ENCODE results near the gene LONRF3. TPM values are rescaled to one million over a fixed set of nuclear protein-coding genes. Genes with fewer than 3 reads are reported as not detected.

Gene LONRF3
- polyA plus RNA-seq, 1 donor (not counting 4 experiments of a cell fraction or from before 2014, with no cell fraction given): not detected

DNA sequence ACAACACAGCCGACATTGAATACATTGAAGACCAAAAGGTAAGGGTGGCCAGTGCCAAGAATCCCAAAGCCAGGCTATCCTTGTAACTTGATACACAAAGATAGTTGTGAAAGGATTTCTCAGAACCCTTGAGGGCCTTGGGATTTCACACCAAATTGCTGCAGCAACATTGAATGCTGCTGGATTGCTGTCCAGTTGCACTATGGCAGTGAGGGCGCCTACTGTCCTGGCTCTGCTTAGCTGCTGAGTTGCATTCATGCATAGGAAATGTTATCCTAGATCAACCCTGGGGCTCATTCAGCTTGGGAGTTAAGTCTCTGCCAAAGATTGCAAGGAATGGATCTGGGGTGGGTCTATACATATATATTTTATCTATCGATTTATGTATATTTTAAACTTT, 38.7 kb downstream of the LONRF3 start:
- H3K9ac ChIP-seq (ENCODE audit: control insufficient read depth, extremely low read depth, insufficient read depth, low read length): no peak overlapping the region
- H3K4me2 ChIP-seq (ENCODE audit: control insufficient read depth, extremely low read depth, insufficient read depth, low read depth, low read length): no peak overlapping the region
- H3K4me3 ChIP-seq (ENCODE audit: control insufficient read depth in 2 of 3, extremely low read depth in 1 of 3, insufficient read depth in 2 of 3, low read depth in 1 of 3, low read length in 3 of 3): no peak overlapping the region
- H3K79me2 ChIP-seq (ENCODE audit: control insufficient read depth, insufficient read depth, low read length): no peaks in the 10 kb centered on the region
- no peaks in the 10 kb centered on the region for H3K36me3 ChIP-seq (ENCODE audit: control insufficient read depth in 2 of 2, extremely low read depth in 1 of 2, insufficient read depth in 2 of 2, low read length in 2 of 2)
- H3K4me1 ChIP-seq (ENCODE audit: control insufficient read depth, extremely low read depth, insufficient read depth, low read length): peaks cover 9% of the 10 kb centered on the region
- DNase-seq (ENCODE audit: low read depth, low spot score) (no peak), FAIRE-seq (no peak)
- TF ChIP-seq EZH2 (IDR thresholded peaks at IDR 0.05; ENCODE audit: low read length): no peak
- TF ChIP-seq, protein P1, sequence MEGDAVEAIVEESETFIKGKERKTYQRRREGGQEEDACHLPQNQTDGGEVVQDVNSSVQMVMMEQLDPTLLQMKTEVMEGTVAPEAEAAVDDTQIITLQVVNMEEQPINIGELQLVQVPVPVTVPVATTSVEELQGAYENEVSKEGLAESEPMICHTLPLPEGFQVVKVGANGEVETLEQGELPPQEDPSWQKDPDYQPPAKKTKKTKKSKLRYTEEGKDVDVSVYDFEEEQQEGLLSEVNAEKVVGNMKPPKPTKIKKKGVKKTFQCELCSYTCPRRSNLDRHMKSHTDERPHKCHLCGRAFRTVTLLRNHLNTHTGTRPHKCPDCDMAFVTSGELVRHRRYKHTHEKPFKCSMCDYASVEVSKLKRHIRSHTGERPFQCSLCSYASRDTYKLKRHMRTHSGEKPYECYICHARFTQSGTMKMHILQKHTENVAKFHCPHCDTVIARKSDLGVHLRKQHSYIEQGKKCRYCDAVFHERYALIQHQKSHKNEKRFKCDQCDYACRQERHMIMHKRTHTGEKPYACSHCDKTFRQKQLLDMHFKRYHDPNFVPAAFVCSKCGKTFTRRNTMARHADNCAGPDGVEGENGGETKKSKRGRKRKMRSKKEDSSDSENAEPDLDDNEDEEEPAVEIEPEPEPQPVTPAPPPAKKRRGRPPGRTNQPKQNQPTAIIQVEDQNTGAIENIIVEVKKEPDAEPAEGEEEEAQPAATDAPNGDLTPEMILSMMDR (optimal IDR thresholded peaks at IDR 0.05 in 1 of 3, IDR thresholded peaks at IDR 0.05 in 1 of 3, conservative IDR thresholded peaks at IDR 0.05 in 1 of 3; ENCODE audit: extremely low read depth in 1 of 3, insufficient read depth in 2 of 3, low read length in 3 of 3): no peak
- H3K27me3 ChIP-seq (ENCODE audit: control insufficient read depth, extremely low read depth, insufficient read depth, low read length): no peaks in the 10 kb centered on the region
- H3K9me1 ChIP-seq (ENCODE audit: control insufficient read depth, extremely low read depth, insufficient read depth, low read length): no peaks in the 10 kb centered on the region
- H3K9me3 ChIP-seq (ENCODE audit: control insufficient read depth, low read depth, low read length): peaks cover 2% of the 10 kb centered on the region
- H3K27ac ChIP-seq (ENCODE audit: control insufficient read depth, insufficient read depth, low read length): no peak overlapping the region
- H2AFZ ChIP-seq (ENCODE audit: control insufficient read depth, low read length): no peak overlapping the region
- dilution Hi-C loops (cut with MboI; ENCODE audit: extremely low pct_ligation_motif_present, low sequenced_read_pairs): no loop called here
- H4K20me1 ChIP-seq (ENCODE audit: control insufficient read depth, extremely low read depth, insufficient read depth, low read length): no peaks in the 10 kb centered on the region

DNA sequence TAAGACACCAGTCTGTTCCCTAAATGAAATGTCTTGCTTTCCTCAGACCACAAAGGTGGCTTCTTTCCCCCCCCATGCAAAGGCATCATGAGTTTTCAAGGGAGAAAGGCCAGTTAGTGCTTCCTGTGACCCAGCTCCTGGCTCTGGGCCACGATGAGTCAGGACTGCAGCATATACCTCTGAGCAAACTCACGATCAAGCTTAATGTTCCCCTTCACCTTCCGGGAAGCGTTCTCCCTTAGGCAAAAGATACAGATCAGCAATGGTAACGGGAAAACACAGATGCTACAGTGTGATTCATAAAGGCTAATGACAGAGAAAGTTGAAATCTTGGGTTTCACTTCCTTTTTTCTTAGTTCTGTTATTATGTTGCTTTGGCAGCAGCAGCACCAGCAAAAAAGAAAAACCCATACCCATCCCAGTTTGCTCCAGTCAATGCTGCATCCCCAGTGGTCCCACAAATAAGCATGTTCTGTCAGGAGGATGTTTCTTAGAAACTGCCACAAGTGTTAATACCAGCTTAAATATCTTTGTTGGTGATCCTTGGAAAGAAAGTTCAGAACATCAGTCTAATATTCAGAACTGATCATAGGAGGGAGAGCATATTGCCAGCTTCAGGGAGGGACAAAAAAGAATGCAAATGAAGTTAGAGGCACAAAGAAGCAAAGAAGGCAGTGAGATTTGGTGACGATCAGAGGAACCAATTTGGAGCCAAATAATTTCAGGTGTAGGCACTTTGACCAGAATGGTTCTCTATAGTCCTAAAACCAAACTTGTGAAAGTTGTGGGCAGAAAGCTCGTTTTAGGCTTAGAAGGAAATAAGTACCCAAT, 41.2 kb downstream of the LONRF3 start:
- DNase-seq (ENCODE audit: low read depth, low spot score): peak; percentile 44
- Histone ChIP-seq H3K9me3 (ENCODE audit: control insufficient read depth, low read depth, low read length) (peaks cover 2% of the 10 kb centered on the region), H3K4me3 (ENCODE audit: control insufficient read depth in 2 of 3, extremely low read depth in 1 of 3, insufficient read depth in 2 of 3, low read depth in 1 of 3, low read length in 3 of 3) (no peak overlapping the region), H4K20me1 (ENCODE audit: control insufficient read depth, extremely low read depth, insufficient read depth, low read length) (no peaks in the 10 kb centered on the region), H3K9me1 (ENCODE audit: control insufficient read depth, extremely low read depth, insufficient read depth, low read length) (no peaks in the 10 kb centered on the region), H2AFZ (ENCODE audit: control insufficient read depth, low read length) (no peak overlapping the region), H3K27me3 (ENCODE audit: control insufficient read depth, extremely low read depth, insufficient read depth, low read length) (no peaks in the 10 kb centered on the region), H3K4me1 (ENCODE audit: control insufficient read depth, extremely low read depth, insufficient read depth, low read length) (peaks cover 9% of the 10 kb centered on the region), H3K27ac (ENCODE audit: control insufficient read depth, insufficient read depth, low read length) (peak overlapping the region; percentile 44), H3K9ac (ENCODE audit: control insufficient read depth, extremely low read depth, insufficient read depth, low read length) (no peak overlapping the region), H3K79me2 (ENCODE audit: control insufficient read depth, insufficient read depth, low read length) (no peaks in the 10 kb centered on the region), H3K36me3 (ENCODE audit: control insufficient read depth in 2 of 2, extremely low read depth in 1 of 2, insufficient read depth in 2 of 2, low read length in 2 of 2) (no peaks in the 10 kb centered on the region), H3K4me2 (ENCODE audit: control insufficient read depth, extremely low read depth, insufficient read depth, low read depth, low read length) (no peak overlapping the region)
- FAIRE-seq: peak; percentile 74
- dilution Hi-C loops (cut with MboI; ENCODE audit: extremely low pct_ligation_motif_present, low sequenced_read_pairs): no loop called here
- TF ChIP-seq EZH2 (IDR thresholded peaks at IDR 0.05; ENCODE audit: low read length): no peak
- TF ChIP-seq, protein P1 (optimal IDR thresholded peaks at IDR 0.05 in 1 of 3, IDR thresholded peaks at IDR 0.05 in 1 of 3, conservative IDR thresholded peaks at IDR 0.05 in 1 of 3; ENCODE audit: extremely low read depth in 1 of 3, insufficient read depth in 2 of 3, low read length in 3 of 3): no peak
